HG03575 (cell line): Measurements from ENCODE around the gene KCNQ2.

Experiments used
- ATAC-seq: cut with Tn5 transposase; IDR thresholded peaks from one replicate; pipeline ENCODE4 v1.9.1; 2021; ENCODE audit not compliant: unreplicated experiment, insufficient number of reproducible peaks, low FRiP score; ENCODE audit errors: extremely low read depth

KCNQ2 gene

GRCh38 chr20:63475209-63475608 is 2.8 kb upstream of the KCNQ2 start:
- ATAC-seq: no peak

DNA sequence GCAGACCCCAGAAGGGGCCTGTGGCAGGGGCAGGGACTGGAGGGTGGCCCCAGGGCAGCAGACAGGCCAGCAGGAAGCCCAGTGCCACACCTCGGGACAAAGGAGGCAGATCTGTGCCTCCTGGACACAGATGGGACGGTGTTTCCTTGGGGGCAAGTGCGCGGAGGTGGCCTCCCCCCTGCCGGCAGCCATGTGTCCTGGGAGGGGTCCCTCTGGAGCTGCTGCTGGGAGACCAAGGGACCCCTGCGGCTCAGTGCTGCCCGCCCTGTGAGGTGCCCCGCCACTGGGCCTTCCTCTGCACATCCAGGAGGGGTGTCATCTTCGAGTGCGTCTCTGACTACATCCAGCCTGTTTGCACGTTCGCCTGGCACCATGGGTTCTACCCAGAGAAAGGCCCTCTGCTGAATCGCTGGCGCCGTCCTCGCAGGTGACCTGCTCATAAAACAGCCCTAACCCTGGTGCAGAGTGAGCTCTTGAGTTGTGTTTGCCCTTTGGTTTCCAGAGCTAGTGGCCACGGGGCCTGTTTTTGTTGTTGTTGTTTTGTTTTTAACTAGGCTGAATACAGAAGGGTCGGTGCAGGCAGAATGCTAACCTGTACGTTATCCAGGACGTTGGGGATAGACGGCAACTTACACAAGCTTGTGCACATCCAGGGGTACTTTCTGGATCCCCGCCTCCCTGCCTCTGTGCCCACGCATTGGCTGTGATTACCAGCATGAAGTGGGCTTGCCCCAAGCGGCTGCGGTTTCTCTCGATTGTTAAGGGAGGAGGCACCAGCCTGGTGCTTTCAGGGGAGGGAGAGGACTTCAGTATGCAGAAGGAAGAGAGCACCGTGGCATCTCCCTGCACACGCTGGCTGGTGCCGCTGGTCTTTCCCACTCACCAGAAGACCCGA is 1.3 kb upstream of the KCNQ2 start:
- no peak for ATAC-seq

DNA sequence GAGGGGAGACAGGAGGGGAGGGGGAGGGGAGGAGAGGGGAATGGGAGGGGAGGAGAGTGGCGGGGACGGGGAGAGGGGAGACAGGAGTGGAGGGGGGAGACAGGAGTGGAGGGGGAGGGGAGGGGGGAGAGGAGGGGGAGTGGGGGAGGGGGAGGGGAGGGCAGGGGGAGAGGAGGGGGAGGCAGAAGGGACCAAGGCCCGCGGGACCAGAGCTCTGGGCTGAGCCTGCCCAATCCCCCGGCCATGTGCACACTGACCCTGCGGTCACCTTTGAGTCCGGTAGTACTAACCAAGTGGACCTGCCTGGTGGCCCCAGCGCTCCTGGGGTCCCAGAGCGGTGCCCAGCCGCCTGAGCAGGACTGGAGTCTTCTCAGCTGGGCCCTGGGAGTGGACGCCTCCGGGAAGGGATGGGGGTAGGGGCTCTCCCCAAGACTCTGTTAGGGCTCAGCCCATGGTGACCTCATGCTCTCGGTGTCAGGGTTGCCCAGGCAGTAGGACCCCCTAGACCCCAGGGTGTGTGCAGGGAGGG is 471 bp upstream of the KCNQ2 start:
- ATAC-seq: no peak

DNA sequence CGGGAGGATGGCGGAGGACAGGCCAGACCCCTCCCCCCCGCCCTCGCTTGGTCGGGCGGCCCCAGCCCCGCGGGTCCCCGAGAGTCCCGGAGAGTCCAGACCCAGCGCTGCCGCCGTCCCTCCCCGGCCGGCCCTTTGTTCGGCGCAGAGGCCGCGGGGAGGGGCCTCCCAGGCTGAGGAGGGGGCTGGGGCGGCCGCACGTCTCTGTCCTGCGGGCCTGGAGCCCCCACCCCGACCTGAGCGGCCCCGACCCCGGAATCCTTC is 806 bp downstream of the KCNQ2 start:
- ATAC-seq: no peak

GRCh38 chr20:63471002-63471716 is 1.3 kb downstream of the KCNQ2 start:
- no peak for ATAC-seq

DNA sequence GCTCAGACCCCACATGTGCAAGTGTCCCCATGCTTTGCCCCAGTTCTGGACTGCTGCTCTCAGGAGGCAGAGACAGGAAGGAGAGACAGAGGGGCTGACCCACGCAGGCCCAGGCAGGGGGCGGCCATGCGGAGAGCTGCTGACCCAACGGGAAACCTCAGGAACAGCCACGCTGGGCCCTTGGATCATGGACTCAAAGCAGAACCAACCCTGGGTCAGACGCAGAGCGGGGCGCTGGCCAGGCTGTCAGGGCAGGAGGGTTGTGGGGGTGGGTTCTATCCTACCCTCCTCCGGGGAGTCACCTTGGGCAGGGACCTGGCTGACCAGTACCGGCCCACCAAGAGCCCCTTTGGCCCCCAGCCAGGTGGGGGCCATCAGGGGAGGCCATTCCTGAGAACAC is 2.0 kb downstream of the KCNQ2 start:
- ATAC-seq: no peak

- ATAC-seq: no peak
Observed at GRCh38 chr20:63469713-63470101, 2.7 kb downstream of the KCNQ2 start.

DNA sequence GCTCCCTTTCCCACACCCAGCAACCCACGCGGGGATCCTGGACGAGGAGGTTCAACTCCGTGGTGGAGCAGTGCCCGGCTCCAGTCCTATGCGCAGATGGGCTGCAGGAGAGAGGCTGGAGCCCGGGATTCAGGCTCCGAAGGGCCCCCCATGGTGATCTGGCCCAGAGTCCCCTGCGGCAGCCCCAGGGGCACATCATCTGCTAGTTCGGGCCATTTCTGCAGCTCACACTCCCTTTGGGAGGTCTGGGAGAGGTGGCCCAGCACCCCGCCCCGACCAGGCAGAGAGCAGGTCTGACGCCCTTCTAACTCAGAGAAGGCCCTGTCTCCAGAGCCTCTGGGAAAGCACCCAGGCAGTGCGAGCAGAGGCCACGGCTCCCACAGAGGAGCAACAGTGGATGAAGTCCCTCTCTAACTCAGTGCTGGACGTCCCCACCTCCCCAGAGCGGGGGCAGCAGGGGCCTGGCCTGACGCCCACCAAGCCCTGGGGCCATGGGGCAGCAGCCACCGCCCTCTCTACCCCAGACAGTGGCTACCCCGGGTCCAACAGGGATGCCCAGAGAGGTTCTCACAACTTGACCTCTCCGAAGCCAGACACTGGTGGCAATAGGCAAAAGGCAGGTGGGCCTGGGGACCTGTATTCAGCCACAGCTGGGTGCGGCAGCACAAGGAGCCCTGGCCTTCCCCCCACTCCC is 3.3 kb downstream of the KCNQ2 start:
- ATAC-seq: no peak

DNA sequence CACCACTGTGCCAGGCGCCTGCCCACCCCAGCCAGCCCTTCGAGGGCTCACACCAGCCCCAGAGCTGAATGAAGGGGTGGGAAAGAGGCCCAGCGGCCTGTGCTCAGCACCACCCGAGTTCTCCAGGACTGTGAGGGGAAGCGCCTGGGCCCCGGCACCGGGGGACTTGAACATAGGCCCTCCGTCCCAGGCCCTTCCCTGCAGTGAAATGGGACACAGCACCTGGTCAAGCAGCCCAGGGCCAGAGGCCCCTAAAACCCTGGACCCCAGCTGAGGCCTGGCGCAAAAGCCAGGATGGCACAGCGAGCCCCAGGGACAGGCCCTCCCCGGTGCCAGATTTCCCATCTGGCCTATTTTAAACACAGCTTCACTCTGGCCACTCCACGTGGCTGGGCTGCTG is 4.0 kb downstream of the KCNQ2 start:
- ATAC-seq: no peak

GRCh38 chr20:63467294-63468083 is 5.0 kb downstream of the KCNQ2 start:
- ATAC-seq: no peak

DNA sequence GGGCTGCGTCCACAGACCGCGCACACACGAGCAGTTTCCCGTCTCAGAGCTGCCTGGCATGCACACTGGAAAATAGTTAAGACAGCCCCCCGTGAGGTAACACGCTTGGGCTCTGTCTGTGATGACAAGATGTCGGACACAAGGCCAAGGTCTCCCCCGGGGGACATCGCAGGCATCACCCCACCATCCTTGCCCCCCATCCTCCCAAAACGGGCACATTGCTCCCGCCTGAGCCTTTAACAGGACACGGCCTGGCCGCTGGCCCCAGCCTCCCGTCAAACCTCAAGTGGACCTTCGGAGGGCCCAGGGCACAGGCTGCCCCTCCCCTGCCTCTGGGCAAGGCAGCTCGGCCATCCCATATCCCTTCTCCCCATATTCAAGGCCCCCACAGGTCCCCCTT is 5.6 kb downstream of the KCNQ2 start:
- ATAC-seq: no peak

DNA sequence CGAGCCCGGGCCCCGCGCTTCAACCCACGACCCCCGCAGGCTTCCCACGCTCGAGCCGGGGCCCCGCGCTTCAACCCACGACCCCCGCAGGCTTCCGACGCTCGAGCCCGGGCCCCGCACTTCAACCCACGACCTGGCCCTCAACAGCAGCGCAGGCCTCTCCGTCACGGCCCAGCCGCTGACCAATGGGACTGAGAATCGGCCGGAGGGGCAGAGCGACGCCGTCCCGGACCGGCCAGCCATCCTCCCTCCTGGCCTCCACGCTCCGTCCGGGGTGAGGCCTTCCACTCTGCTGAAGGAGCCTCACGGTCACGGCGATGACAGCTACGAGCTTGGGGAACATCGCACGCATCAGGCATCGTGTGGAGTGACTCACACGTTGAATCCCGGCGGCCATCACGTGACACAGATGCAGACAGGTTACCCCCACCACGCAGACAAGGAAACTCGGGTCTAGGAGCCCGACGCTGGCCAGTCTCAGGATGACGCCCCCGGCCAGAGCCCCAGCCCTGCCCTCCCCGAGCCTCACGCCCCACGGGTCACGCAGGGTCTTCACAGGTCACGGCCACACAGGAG is 6.1 kb downstream of the KCNQ2 start:
- no peak for ATAC-seq

DNA sequence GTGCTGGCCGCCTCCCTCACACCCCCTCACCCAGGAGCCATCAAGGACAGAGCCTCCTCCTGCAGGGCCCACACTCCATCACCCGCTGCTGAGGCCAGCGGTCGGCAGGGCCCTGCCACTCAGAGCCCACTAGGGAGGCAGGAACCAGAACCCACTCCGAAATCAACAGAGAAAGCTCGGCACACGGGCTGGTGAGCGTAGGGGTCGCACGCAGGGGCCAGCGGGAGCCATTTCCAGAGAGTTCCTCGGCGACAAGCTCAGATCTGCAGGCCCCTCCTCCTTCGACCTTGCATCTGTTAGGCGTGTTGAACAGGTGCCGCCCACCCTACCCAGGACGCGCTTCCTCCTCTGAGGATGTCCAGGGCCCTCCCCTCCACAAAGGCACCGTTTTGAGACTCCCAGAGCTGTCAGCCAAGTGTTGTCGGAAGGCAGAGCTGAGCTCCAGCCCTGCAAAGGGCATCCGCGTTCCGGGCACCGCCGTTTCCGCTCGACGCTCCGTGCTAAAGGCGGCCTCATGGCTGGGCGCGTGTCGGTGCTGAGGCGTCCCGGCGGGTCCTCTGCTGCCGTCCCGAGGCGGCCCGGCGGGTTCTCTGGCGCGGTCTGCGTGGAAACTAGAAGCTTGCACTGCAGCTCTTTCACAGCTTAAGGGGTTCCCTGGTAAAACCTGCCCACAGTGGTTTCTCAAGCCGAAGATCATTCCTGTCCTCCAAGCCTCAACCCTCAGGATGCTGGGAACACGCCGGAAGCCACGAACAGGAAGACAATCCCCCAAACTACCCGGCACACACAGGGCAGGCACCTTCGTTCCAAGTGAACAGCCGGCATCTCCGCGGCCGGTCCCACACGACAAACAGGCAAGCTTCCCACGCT is 6.8 kb downstream of the KCNQ2 start:
- no peak for ATAC-seq

GRCh38 chr20:63464289-63464635 is 8.2 kb downstream of the KCNQ2 start:
- no peak for ATAC-seq

DNA sequence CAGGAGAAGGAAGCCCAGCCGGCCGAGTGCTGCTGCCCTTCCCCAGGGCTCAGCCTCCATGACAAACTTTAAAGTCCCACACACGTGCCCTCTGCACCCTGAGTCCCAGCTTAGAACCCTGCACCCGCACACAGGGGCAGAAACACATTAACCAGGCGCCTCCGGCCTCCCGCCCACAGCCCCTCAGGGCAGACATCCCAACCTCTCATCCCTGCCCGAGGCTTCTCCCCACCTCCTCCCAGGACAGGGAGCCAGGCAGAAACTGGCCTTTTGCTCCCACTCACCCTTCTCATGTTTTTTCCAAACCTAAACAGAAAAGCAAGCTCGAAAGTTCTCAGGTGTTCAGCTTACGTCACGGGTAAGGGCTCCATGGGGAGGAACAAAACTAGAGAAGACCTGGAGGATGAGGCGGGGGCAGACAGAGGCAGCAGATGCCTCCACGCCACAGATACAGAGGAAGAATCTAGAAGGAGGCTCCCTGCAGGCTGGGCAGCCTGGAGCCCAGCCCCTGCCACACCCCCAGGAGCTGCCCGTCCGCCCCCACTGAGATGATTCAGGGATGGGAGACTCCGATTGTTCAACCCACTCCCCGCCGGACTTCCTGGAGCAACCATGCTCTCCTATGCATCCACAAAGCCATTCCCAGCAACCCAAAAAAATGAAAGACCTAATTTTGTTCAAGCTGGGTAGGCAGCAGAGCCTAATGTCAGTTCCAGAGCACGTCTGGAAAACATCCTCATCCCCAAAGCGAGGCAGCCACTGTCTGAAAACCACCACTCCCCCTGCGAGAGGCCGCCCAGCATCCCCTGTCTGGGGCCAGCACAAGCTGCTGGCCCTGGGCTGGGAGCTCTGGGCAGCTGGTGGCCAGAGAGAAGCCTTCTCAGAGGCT is 8.8 kb downstream of the KCNQ2 start:
- ATAC-seq: no peak

DNA sequence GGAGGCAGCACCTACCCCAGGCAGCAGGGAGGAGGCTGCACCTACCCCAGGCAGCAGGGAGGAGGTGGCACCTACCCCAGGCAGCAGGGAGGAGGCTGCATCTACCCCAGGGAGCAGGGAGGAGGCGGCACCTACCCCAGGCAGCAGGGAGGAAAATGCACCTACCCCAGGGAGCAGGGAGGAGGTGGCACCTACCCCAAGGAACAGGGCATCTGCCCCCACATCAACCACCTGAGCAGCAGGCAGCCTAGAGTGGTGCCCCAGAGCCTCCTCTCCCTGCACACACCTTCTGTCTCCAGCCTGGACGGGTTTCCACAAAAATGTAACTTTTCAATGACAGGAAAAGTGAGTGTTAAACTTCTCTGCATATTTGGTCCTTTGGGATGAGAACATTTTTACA is 10.2 kb downstream of the KCNQ2 start:
- no peak for ATAC-seq

GRCh38 chr20:63461104-63461763 is 11.2 kb downstream of the KCNQ2 start:
- ATAC-seq: no peak
